ENCODE results near the gene CPVL. TPM values are rescaled to one million over a fixed set of nuclear protein-coding genes. Genes with fewer than 3 reads are reported as not detected.

The CPVL gene
- polyA plus RNA-seq, 1 donor from 2014 or later: 1.6 TPM

GRCh38 chr7:29042824-29043231 lies 103.5 kb downstream of the CPVL start:
- Mint-ChIP-seq H3K9me3 (no peaks in the 10 kb centered on the region), H3K4me3 (no peak overlapping the region), H3K4me1 (peaks cover 0 to 1% (median 0%) of the 10 kb centered on the region in 3 donors), H3K27ac (no peak overlapping the region), H3K27me3 (peaks cover 8% of the 10 kb centered on the region), H3K36me3 (no peaks in the 10 kb centered on the region)

- Mint-ChIP-seq H3K27me3 (peaks cover 8% of the 10 kb centered on the region), H3K4me1 (peaks cover 0 to under 1% (median 0%) of the 10 kb centered on the region in 3 donors), H3K4me3 (no peak overlapping the region), H3K36me3 (no peaks in the 10 kb centered on the region), H3K9me3 (no peaks in the 10 kb centered on the region), H3K27ac (no peak overlapping the region)
Observed at GRCh38 chr7:29041991-29042390, 104.3 kb downstream of the CPVL start.

- H3K27ac Mint-ChIP-seq: no peak overlapping the region
- no peak overlapping the region for H3K4me3 Mint-ChIP-seq
- no peaks in the 10 kb centered on the region for H3K36me3 Mint-ChIP-seq
- H3K4me1 Mint-ChIP-seq: no peaks in the 10 kb centered on the region
- H3K9me3 Mint-ChIP-seq: no peaks in the 10 kb centered on the region
- H3K27me3 Mint-ChIP-seq: peaks cover 8% of the 10 kb centered on the region
Observed at GRCh38 chr7:29040579-29040925, 105.8 kb downstream of the CPVL start.

- Mint-ChIP-seq H3K4me1 (no peaks in the 10 kb centered on the region), H3K9me3 (no peaks in the 10 kb centered on the region), H3K27ac (no peak overlapping the region), H3K36me3 (no peaks in the 10 kb centered on the region), H3K27me3 (peaks cover 8% of the 10 kb centered on the region), H3K4me3 (no peak overlapping the region)
Observed at GRCh38 chr7:29039821-29040578, 106.3 kb downstream of the CPVL start.

- Mint-ChIP-seq H3K9me3 (no peaks in the 10 kb centered on the region), H3K36me3 (no peaks in the 10 kb centered on the region), H3K4me3 (no peak overlapping the region), H3K4me1 (no peaks in the 10 kb centered on the region), H3K27me3 (peaks cover 8% of the 10 kb centered on the region), H3K27ac (no peak overlapping the region)
Observed at GRCh38 chr7:29038463-29038862, 107.9 kb downstream of the CPVL start.

- no peaks in the 10 kb centered on the region for H3K9me3 Mint-ChIP-seq
- no peaks in the 10 kb centered on the region for H3K4me1 Mint-ChIP-seq
- no peaks in the 10 kb centered on the region for H3K36me3 Mint-ChIP-seq
- no peak overlapping the region for H3K4me3 Mint-ChIP-seq
- no peak overlapping the region for H3K27ac Mint-ChIP-seq
- H3K27me3 Mint-ChIP-seq: peaks cover 3% of the 10 kb centered on the region
Observed at GRCh38 chr7:29035044-29035740, 111.1 kb downstream of the CPVL start.

GRCh38 chr7:29033584-29033983 lies 112.8 kb downstream of the CPVL start:
- H3K9me3 Mint-ChIP-seq: peaks cover 0 to 4% (median 0%) of the 10 kb centered on the region in 3 donors
- H3K4me3 Mint-ChIP-seq: no peak overlapping the region
- peaks cover 3% of the 10 kb centered on the region for H3K27me3 Mint-ChIP-seq
- H3K27ac Mint-ChIP-seq: no peak overlapping the region
- no peaks in the 10 kb centered on the region for H3K36me3 Mint-ChIP-seq
- no peaks in the 10 kb centered on the region for H3K4me1 Mint-ChIP-seq

- H3K27me3 Mint-ChIP-seq: peaks cover 3% of the 10 kb centered on the region
- no peak overlapping the region for H3K27ac Mint-ChIP-seq
- H3K36me3 Mint-ChIP-seq: no peaks in the 10 kb centered on the region
- peaks cover 0 to 13% (median 7%) of the 10 kb centered on the region in 3 donors for H3K9me3 Mint-ChIP-seq
- no peaks in the 10 kb centered on the region for H3K4me1 Mint-ChIP-seq
- no peak overlapping the region for H3K4me3 Mint-ChIP-seq
Observed at GRCh38 chr7:29032146-29032545, 114.2 kb downstream of the CPVL start.

GRCh38 chr7:29030781-29031275 lies 115.5 kb downstream of the CPVL start:
- Mint-ChIP-seq H3K27me3 (peaks cover 3% of the 10 kb centered on the region), H3K4me3 (no peak overlapping the region)

GRCh38 chr7:29022291-29022988 lies 123.9 kb downstream of the CPVL start:
- no peak overlapping the region for H3K4me3 Mint-ChIP-seq
- H3K27ac Mint-ChIP-seq: no peak overlapping the region
- peaks cover 6 to 39% (median 16%) of the 10 kb centered on the region in 3 donors for H3K9me3 Mint-ChIP-seq
- H3K27me3 Mint-ChIP-seq: no peaks in the 10 kb centered on the region
- H3K36me3 Mint-ChIP-seq: no peaks in the 10 kb centered on the region
- no peaks in the 10 kb centered on the region for H3K4me1 Mint-ChIP-seq

More at GRCh38 chr7:29030781-29031275, 115.5 kb downstream of the CPVL start:
- no peaks in the 10 kb centered on the region for H3K4me1 Mint-ChIP-seq
- H3K27ac Mint-ChIP-seq: no peak overlapping the region
- H3K36me3 Mint-ChIP-seq: no peaks in the 10 kb centered on the region
- H3K9me3 Mint-ChIP-seq: peaks cover 0 to 24% (median 12%) of the 10 kb centered on the region in 3 donors

GRCh38 chr7:29019896-29020295 lies 126.4 kb downstream of the CPVL start:
- no peaks in the 10 kb centered on the region for H3K36me3 Mint-ChIP-seq
- no peak overlapping the region for H3K4me3 Mint-ChIP-seq
- H3K27me3 Mint-ChIP-seq: peaks cover 2% of the 10 kb centered on the region
- H3K27ac Mint-ChIP-seq: no peak overlapping the region
- no peaks in the 10 kb centered on the region for H3K4me1 Mint-ChIP-seq
- H3K9me3 Mint-ChIP-seq: peaks cover 5 to 21% (median 9%) of the 10 kb centered on the region in 3 donors

- H3K4me3 Mint-ChIP-seq: no peak overlapping the region
- no peaks in the 10 kb centered on the region for H3K36me3 Mint-ChIP-seq
- peaks cover 2% of the 10 kb centered on the region for H3K27me3 Mint-ChIP-seq
- H3K4me1 Mint-ChIP-seq: no peaks in the 10 kb centered on the region
- H3K9me3 Mint-ChIP-seq: peaks cover 2 to 15% (median 6%) of the 10 kb centered on the region in 3 donors
- no peak overlapping the region for H3K27ac Mint-ChIP-seq
Observed at GRCh38 chr7:29019387-29019786, 127.0 kb downstream of the CPVL start.

- H3K9me3 Mint-ChIP-seq: peaks cover 2 to 6% (median 5%) of the 10 kb centered on the region in 3 donors
- no peak overlapping the region for H3K4me3 Mint-ChIP-seq
Observed at GRCh38 chr7:29017713-29018112, 128.6 kb downstream of the CPVL start.

GRCh38 chr7:29014725-29015124 lies 131.6 kb downstream of the CPVL start:
- no peaks in the 10 kb centered on the region for H3K4me1 Mint-ChIP-seq
- H3K27me3 Mint-ChIP-seq: peaks cover 2% of the 10 kb centered on the region
- no peak overlapping the region for H3K27ac Mint-ChIP-seq
- H3K9me3 Mint-ChIP-seq: no peaks in the 10 kb centered on the region
- no peaks in the 10 kb centered on the region for H3K36me3 Mint-ChIP-seq
- H3K4me3 Mint-ChIP-seq: no peak overlapping the region

More at GRCh38 chr7:29017713-29018112, 128.6 kb downstream of the CPVL start:
- H3K4me1 Mint-ChIP-seq: no peaks in the 10 kb centered on the region
- H3K27me3 Mint-ChIP-seq: peaks cover 2% of the 10 kb centered on the region
- no peak overlapping the region for H3K27ac Mint-ChIP-seq
- no peaks in the 10 kb centered on the region for H3K36me3 Mint-ChIP-seq

- H3K27me3 Mint-ChIP-seq: peaks cover 2% of the 10 kb centered on the region
- H3K9me3 Mint-ChIP-seq: peaks cover 0 to 2% (median 0%) of the 10 kb centered on the region in 3 donors
- no peak overlapping the region for H3K27ac Mint-ChIP-seq
- H3K36me3 Mint-ChIP-seq: no peaks in the 10 kb centered on the region
- no peaks in the 10 kb centered on the region for H3K4me1 Mint-ChIP-seq
- no peak overlapping the region for H3K4me3 Mint-ChIP-seq
Observed at GRCh38 chr7:29013931-29014330, 132.4 kb downstream of the CPVL start.

Data from IgD-negative memory B cell (primary cell).